Keratinocyte (primary cell): ENCODE measurements around the gene KRT79. TPM values are rescaled to one million over a fixed set of nuclear protein-coding genes. Genes with fewer than 3 reads are reported as not detected.

Source experiments
- DNase-seq: peaks from one replicate; pipeline ENCODE4 v3.0.0-alpha.2; 2011; ENCODE audit warnings: low read depth, missing footprints, low spot score
- FAIRE-seq: peaks from 2 replicates; lab custom pipeline; 2011; peaks lifted over from hg19 to GRCh38; lab: Jason Lieb, UNC
- H2AFZ ChIP-seq: 2 replicates; pipeline ENCODE4 v1.6.0; 2012; ENCODE audit warnings: low read length, control low read depth, inconsistent platforms; ENCODE audit not compliant: control insufficient read depth
- H3K27ac ChIP-seq: 2 replicates; pipeline ENCODE4 v1.5.1; 2011; ENCODE audit warnings: low read length; ENCODE audit not compliant: control insufficient read depth, insufficient read depth
- H3K27me3 ChIP-seq: 3 replicates; pipeline ENCODE4 v1.6.0; 2011; ENCODE audit warnings: low read length; ENCODE audit not compliant: control insufficient read depth, insufficient read depth; ENCODE audit errors: extremely low read depth
- H3K36me3 ChIP-seq, 2 experiments: 2 replicates in 1 of 2; 3 replicates in 1 of 2; pipeline ENCODE4 v1.5.1; 2011; ENCODE audit warnings: low read length in 2 of 2, mild to moderate bottlenecking in 1 of 2; ENCODE audit not compliant: control insufficient read depth in 2 of 2, insufficient read depth in 2 of 2; ENCODE audit errors: extremely low read depth in 1 of 2
- H3K4me1 ChIP-seq: 3 replicates; pipeline ENCODE4 v1.5.1; 2011; ENCODE audit warnings: low read length; ENCODE audit not compliant: control insufficient read depth, insufficient read depth; ENCODE audit errors: extremely low read depth
- H3K4me2 ChIP-seq: 3 replicates; pipeline ENCODE4 v1.6.0; 2011; ENCODE audit warnings: low read depth, low read length; ENCODE audit not compliant: control insufficient read depth, insufficient read depth; ENCODE audit errors: extremely low read depth
- H3K4me3 ChIP-seq, 3 experiments: fragments of 200-600 bp in 1 of 3; sonication (generic) in 1 of 3; 2 replicates in 2 of 3; 3 replicates in 1 of 3; pipeline ENCODE4 v1.5.1; 2011 to 2016; ENCODE audit warnings: low read length in 3 of 3, mild to moderate bottlenecking in 3 of 3, control low read depth in 2 of 3, inconsistent platforms in 1 of 3, low read depth in 1 of 3, mixed read lengths in 1 of 3, mixed run types in 1 of 3, moderate library complexity in 1 of 3; ENCODE audit not compliant: control insufficient read depth in 2 of 3, insufficient read depth in 2 of 3; ENCODE audit errors: extremely low read depth in 1 of 3
- H3K79me2 ChIP-seq: 2 replicates; pipeline ENCODE4 v1.6.0; 2012; ENCODE audit warnings: low read length; ENCODE audit not compliant: control insufficient read depth, insufficient read depth
- H3K9ac ChIP-seq: 3 replicates; pipeline ENCODE4 v1.6.0; 2011; ENCODE audit warnings: low read length; ENCODE audit not compliant: control insufficient read depth, insufficient read depth; ENCODE audit errors: extremely low read depth
- H3K9me1 ChIP-seq: 3 replicates; pipeline ENCODE4 v1.6.0; 2011; ENCODE audit warnings: low read length; ENCODE audit not compliant: control insufficient read depth, insufficient read depth; ENCODE audit errors: extremely low read depth
- H3K9me3 ChIP-seq: 2 replicates; pipeline ENCODE4 v1.5.1; 2012; ENCODE audit warnings: low read depth, low read length; ENCODE audit not compliant: control insufficient read depth
- H4K20me1 ChIP-seq: 3 replicates; pipeline ENCODE4 v1.6.0; 2011; ENCODE audit warnings: low read length; ENCODE audit not compliant: control insufficient read depth, insufficient read depth; ENCODE audit errors: extremely low read depth
- CTCF ChIP-seq, 3 experiments: IDR thresholded peaks in 1 of 3; conservative IDR thresholded peaks in 1 of 3; optimal IDR thresholded peaks in 1 of 3; 2 replicates in 2 of 3; 3 replicates in 1 of 3; pipeline versions ENCODE3 to v1.5.1; 2011; ENCODE audit warnings: low read length in 3 of 3, mild to moderate bottlenecking in 3 of 3, moderate library complexity in 2 of 3, control low read depth in 1 of 3, inconsistent platforms in 1 of 3; ENCODE audit not compliant: insufficient read depth in 2 of 3; ENCODE audit errors: extremely low read depth in 1 of 3
- EZH2 ChIP-seq: IDR thresholded peaks from one replicate; pipeline ENCODE4 v1.6.1; 2012; ENCODE audit warnings: inconsistent platforms, mild to moderate bottlenecking, low read length, moderate library complexity
- dilution Hi-C: fragments of 300-500 bp; cut with MboI; formaldehyde crosslinking; loops from one replicate; pipeline ENCODE4 v1.7.0; 2020; ENCODE audit warnings: low sequenced_read_pairs; ENCODE audit not compliant: extremely low pct_ligation_motif_present
- polyA plus RNA-seq, 5 experiments: library from polyadenylated mRNA; depleted of rRNA in 3 of 5; stranded (reverse) in 3 of 5; stranded (forward) in 1 of 5; unstranded in 1 of 5; fragments of >200 nt; gene quantifications; 1 replicate in 1 of 5; 2 replicates in 3 of 5; 3 replicates in 1 of 5; pipeline versions ENCODE4 v1.2.1 to v1.2.3, GENCODE V29; 2011 to 2012; ENCODE audit warnings: missing spikeins in 2 of 5, low read depth in 1 of 5, low replicate concordance in 1 of 5

Gene KRT79
- polyA plus RNA-seq, 1 donor (not counting 4 experiments of a cell fraction or from before 2014, with no cell fraction given) = 0.09 TPM

GRCh38 chr12:52789637-52790426, 44.3 kb downstream of the KRT79 start:
- Histone ChIP-seq H2AFZ (no peak overlapping the region), H3K9ac (no peak overlapping the region), H3K36me3 (no peaks in the 10 kb centered on the region), H3K4me1 (peaks cover 10% of the 10 kb centered on the region), H3K9me3 (no peaks in the 10 kb centered on the region), H3K4me3 (no peak overlapping the region), H3K9me1 (no peaks in the 10 kb centered on the region), H3K4me2 (peak overlapping the region; percentile 40), H4K20me1 (no peaks in the 10 kb centered on the region), H3K79me2 (no peaks in the 10 kb centered on the region), H3K27ac (no peak overlapping the region), H3K27me3 (peaks cover 65% of the 10 kb centered on the region)
- no peak for FAIRE-seq
- TF ChIP-seq CTCF (optimal IDR thresholded peaks at IDR 0.05 in 1 of 3, IDR thresholded peaks at IDR 0.05 in 1 of 3, conservative IDR thresholded peaks at IDR 0.05 in 1 of 3; ENCODE audit: extremely low read depth in 1 of 3, insufficient read depth in 2 of 3, low read length in 3 of 3) = no peak
- peak; percentile 74 for TF ChIP-seq EZH2
- dilution Hi-C loops = no loop called here
- DNase-seq = no peak

GRCh38 chr12:52788876-52789636, 45.1 kb downstream of the KRT79 start:
- no peak for TF ChIP-seq CTCF (optimal IDR thresholded peaks at IDR 0.05 in 1 of 3, IDR thresholded peaks at IDR 0.05 in 1 of 3, conservative IDR thresholded peaks at IDR 0.05 in 1 of 3; ENCODE audit: extremely low read depth in 1 of 3, insufficient read depth in 2 of 3, low read length in 3 of 3)
- TF ChIP-seq EZH2 = no peak
- H3K9ac ChIP-seq = no peak overlapping the region
- no peaks in the 10 kb centered on the region for H3K79me2 ChIP-seq
- DNase-seq (no peak), FAIRE-seq (no peak)
- H2AFZ ChIP-seq = no peak overlapping the region
- H3K4me3 ChIP-seq = no peak overlapping the region
- no peaks in the 10 kb centered on the region for H4K20me1 ChIP-seq
- H3K9me1 ChIP-seq = no peaks in the 10 kb centered on the region
- H3K4me2 ChIP-seq = no peak overlapping the region
- dilution Hi-C loops = no loop called here
- peaks cover 68% of the 10 kb centered on the region for H3K27me3 ChIP-seq
- peaks cover 2% of the 10 kb centered on the region for H3K4me1 ChIP-seq
- H3K9me3 ChIP-seq = no peaks in the 10 kb centered on the region
- H3K36me3 ChIP-seq = no peaks in the 10 kb centered on the region
- H3K27ac ChIP-seq = no peak overlapping the region
